LNCaP clone FGC (cell line): ENCODE measurements around the gene CAMK2A.

ENCODE experiments used
- DNase-seq: peaks from one replicate; pipeline ENCODE4 v3.0.0-alpha.2; 2011; ENCODE audit warnings: low read depth
- H3K4me3 ChIP-seq: 2 replicates; pipeline ENCODE4 v1.5.1; 2011; ENCODE audit warnings: mild to moderate bottlenecking, low read depth, low read length, control low read depth
- CTCF ChIP-seq: IDR thresholded peaks from 2 replicates; pipeline ENCODE4 v1.5.1; 2012; ENCODE audit warnings: mild to moderate bottlenecking; ENCODE audit not compliant: control insufficient read depth, insufficient read depth; ENCODE audit errors: extremely low read depth

CAMK2A gene

GRCh38 chr5:150257424-150257823 is 32.1 kb downstream of the CAMK2A start:
- no peak overlapping the region for H3K4me3 ChIP-seq
- no peak for TF ChIP-seq CTCF
- DNase-seq: no peak

- no peak overlapping the region for H3K4me3 ChIP-seq
- no peak for TF ChIP-seq CTCF
- no peak for DNase-seq
Observed at GRCh38 chr5:150256410-150257064, 33.0 kb downstream of the CAMK2A start.

GRCh38 chr5:150255659-150256409 is 33.7 kb downstream of the CAMK2A start:
- H3K4me3 ChIP-seq: no peak overlapping the region
- no peak for TF ChIP-seq CTCF
- no peak for DNase-seq

- no peak for DNase-seq
- TF ChIP-seq CTCF: no peak
- H3K4me3 ChIP-seq: no peak overlapping the region
Observed at GRCh38 chr5:150254774-150255173, 34.8 kb downstream of the CAMK2A start.

- no peak for DNase-seq
- no peak overlapping the region for H3K4me3 ChIP-seq
- TF ChIP-seq CTCF: no peak
Observed at GRCh38 chr5:150254363-150254762, 35.2 kb downstream of the CAMK2A start.

- no peak for TF ChIP-seq CTCF
- no peak overlapping the region for H3K4me3 ChIP-seq
Observed at GRCh38 chr5:150253416-150254208, 36.0 kb downstream of the CAMK2A start.

More at GRCh38 chr5:150253416-150254208, 36.0 kb downstream of the CAMK2A start:
- DNase-seq: no peak
